Liver (tissue), 3 donors: ENCODE measurements around the gene PLAAT5.

Experiments
- EGR1 ChIP-seq, 2 donors: IDR thresholded peaks; 2 replicates each; pipeline ENCODE4 v1.6.1; 2016 to 2018; ENCODE audit warnings: antibody characterized with exemption in 2 of 2, low read depth in 2 of 2
- FOXA1 ChIP-seq: IDR thresholded peaks from 2 replicates; pipeline ENCODE4 v1.6.1; 2016; ENCODE audit warnings: antibody characterized with exemption
- GABPA ChIP-seq, 2 donors: IDR thresholded peaks in 1 of 2; conservative IDR thresholded peaks in 1 of 2; 2 replicates each; pipeline ENCODE4 v1.6.1; 2016; ENCODE audit warnings: antibody characterized with exemption in 2 of 2, mild to moderate bottlenecking in 1 of 2, moderate library complexity in 1 of 2
- JUND ChIP-seq, 2 donors: IDR thresholded peaks; 2 replicates each; pipeline ENCODE4 v1.6.1; 2016; ENCODE audit warnings: antibody characterized with exemption in 2 of 2
- SP1 ChIP-seq: IDR thresholded peaks from 2 replicates; pipeline ENCODE4 v1.6.1; 2018; ENCODE audit warnings: antibody characterized with exemption, mild to moderate bottlenecking
- TAF1 ChIP-seq: conservative IDR thresholded peaks from 2 replicates; pipeline ENCODE4 v1.6.1; 2016; ENCODE audit warnings: antibody characterized with exemption, mild to moderate bottlenecking
- YY1 ChIP-seq: IDR thresholded peaks from 2 replicates; pipeline ENCODE4 v1.6.1; 2016; ENCODE audit warnings: antibody characterized with exemption, mild to moderate bottlenecking
- TF ChIP-seq, protein P1 (sequence below): IDR thresholded peaks from 2 replicates; pipeline ENCODE4 v1.6.1; 2016; ENCODE audit warnings: antibody characterized with exemption, mild to moderate bottlenecking
- TF ChIP-seq, protein P2 (sequence below): fragments of 150-350 bp; IDR thresholded peaks from 2 replicates; pipeline ENCODE4 v1.5.1; 2017; ENCODE audit warnings: improper control_type of control experiment, low read depth, low read length; ENCODE audit not compliant: missing input control
- TF ChIP-seq, protein P3 (sequence below): IDR thresholded peaks from 2 replicates; pipeline ENCODE4 v1.6.1; 2016; ENCODE audit warnings: antibody characterized with exemption
- TF ChIP-seq, protein P4 (sequence below): IDR thresholded peaks from 2 replicates; pipeline ENCODE4 v1.6.1; 2016; ENCODE audit warnings: antibody characterized with exemption
- TF ChIP-seq, protein P5 (sequence below): IDR thresholded peaks from 2 replicates; pipeline ENCODE4 v1.6.1; 2016; ENCODE audit warnings: antibody characterized with exemption
- donor health status: healthy.
- donor health status: healthy.

DNA sequence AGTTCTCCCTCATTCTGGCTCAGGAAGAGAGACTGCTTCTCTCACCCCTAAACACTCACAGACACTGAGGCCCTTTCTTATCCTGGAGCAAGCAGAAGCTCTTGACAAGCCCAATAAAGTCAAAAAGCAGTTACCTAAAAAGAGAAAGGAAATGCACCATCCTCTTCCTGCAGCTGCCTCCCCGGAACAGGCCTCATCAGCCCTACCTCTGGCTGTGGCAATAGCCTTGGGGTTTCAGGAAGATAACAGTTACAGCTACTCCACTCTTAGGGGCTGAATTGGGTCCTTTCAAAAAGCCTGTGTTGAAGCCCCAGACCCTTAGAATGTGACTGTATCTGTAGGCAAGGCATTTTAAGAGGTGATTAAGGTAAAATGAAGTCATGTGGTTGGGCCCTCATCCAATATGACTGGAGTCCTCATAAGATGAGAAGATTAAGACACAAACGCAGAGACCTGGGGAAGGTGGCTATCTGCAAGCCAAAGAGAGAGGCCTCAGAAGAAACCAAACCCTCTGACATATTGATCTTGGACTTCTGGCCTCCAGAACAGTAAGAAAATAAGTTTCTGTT is 11.4 kb upstream of the PLAAT5 start:
- TF ChIP-seq, protein P1, sequence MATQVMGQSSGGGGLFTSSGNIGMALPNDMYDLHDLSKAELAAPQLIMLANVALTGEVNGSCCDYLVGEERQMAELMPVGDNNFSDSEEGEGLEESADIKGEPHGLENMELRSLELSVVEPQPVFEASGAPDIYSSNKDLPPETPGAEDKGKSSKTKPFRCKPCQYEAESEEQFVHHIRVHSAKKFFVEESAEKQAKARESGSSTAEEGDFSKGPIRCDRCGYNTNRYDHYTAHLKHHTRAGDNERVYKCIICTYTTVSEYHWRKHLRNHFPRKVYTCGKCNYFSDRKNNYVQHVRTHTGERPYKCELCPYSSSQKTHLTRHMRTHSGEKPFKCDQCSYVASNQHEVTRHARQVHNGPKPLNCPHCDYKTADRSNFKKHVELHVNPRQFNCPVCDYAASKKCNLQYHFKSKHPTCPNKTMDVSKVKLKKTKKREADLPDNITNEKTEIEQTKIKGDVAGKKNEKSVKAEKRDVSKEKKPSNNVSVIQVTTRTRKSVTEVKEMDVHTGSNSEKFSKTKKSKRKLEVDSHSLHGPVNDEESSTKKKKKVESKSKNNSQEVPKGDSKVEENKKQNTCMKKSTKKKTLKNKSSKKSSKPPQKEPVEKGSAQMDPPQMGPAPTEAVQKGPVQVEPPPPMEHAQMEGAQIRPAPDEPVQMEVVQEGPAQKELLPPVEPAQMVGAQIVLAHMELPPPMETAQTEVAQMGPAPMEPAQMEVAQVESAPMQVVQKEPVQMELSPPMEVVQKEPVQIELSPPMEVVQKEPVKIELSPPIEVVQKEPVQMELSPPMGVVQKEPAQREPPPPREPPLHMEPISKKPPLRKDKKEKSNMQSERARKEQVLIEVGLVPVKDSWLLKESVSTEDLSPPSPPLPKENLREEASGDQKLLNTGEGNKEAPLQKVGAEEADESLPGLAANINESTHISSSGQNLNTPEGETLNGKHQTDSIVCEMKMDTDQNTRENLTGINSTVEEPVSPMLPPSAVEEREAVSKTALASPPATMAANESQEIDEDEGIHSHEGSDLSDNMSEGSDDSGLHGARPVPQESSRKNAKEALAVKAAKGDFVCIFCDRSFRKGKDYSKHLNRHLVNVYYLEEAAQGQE, result no peak
- TF ChIP-seq, protein P2, sequence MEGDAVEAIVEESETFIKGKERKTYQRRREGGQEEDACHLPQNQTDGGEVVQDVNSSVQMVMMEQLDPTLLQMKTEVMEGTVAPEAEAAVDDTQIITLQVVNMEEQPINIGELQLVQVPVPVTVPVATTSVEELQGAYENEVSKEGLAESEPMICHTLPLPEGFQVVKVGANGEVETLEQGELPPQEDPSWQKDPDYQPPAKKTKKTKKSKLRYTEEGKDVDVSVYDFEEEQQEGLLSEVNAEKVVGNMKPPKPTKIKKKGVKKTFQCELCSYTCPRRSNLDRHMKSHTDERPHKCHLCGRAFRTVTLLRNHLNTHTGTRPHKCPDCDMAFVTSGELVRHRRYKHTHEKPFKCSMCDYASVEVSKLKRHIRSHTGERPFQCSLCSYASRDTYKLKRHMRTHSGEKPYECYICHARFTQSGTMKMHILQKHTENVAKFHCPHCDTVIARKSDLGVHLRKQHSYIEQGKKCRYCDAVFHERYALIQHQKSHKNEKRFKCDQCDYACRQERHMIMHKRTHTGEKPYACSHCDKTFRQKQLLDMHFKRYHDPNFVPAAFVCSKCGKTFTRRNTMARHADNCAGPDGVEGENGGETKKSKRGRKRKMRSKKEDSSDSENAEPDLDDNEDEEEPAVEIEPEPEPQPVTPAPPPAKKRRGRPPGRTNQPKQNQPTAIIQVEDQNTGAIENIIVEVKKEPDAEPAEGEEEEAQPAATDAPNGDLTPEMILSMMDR, result no peak
- TF ChIP-seq, protein P3, sequence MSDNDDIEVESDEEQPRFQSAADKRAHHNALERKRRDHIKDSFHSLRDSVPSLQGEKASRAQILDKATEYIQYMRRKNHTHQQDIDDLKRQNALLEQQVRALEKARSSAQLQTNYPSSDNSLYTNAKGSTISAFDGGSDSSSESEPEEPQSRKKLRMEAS, result no peak
- TF ChIP-seq, protein P4, sequence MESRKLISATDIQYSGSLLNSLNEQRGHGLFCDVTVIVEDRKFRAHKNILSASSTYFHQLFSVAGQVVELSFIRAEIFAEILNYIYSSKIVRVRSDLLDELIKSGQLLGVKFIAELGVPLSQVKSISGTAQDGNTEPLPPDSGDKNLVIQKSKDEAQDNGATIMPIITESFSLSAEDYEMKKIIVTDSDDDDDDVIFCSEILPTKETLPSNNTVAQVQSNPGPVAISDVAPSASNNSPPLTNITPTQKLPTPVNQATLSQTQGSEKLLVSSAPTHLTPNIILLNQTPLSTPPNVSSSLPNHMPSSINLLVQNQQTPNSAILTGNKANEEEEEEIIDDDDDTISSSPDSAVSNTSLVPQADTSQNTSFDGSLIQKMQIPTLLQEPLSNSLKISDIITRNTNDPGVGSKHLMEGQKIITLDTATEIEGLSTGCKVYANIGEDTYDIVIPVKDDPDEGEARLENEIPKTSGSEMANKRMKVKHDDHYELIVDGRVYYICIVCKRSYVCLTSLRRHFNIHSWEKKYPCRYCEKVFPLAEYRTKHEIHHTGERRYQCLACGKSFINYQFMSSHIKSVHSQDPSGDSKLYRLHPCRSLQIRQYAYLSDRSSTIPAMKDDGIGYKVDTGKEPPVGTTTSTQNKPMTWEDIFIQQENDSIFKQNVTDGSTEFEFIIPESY, result no peak
- TF ChIP-seq FOXA1 (no peak), TAF1 (no peak), SP1 (no peak), YY1 (no peak), EGR1 (IDR thresholded peaks at IDR 0.05; ENCODE audit: low read depth in 2 of 2) (no peak), JUND (IDR thresholded peaks at IDR 0.05) (no peak), GABPA (IDR thresholded peaks at IDR 0.05 in 1 of 2, conservative IDR thresholded peaks at IDR 0.05 in 1 of 2) (no peak)
- TF ChIP-seq, protein P5, sequence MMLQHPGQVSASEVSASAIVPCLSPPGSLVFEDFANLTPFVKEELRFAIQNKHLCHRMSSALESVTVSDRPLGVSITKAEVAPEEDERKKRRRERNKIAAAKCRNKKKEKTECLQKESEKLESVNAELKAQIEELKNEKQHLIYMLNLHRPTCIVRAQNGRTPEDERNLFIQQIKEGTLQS, result no peak
